CD4-positive, alpha-beta T cell treated with Interleukin-17A for 1 hour (primary cell): ENCODE results near the gene CDC37.

Experiments
- DNase-seq: peaks from one replicate; pipeline ENCODE4 v3.0.0-alpha.2; 2020

Gene CDC37

GRCh38 chr19:10352764-10353671 lies 50.3 kb downstream of the CDC37 start:
- no peak for DNase-seq

DNA sequence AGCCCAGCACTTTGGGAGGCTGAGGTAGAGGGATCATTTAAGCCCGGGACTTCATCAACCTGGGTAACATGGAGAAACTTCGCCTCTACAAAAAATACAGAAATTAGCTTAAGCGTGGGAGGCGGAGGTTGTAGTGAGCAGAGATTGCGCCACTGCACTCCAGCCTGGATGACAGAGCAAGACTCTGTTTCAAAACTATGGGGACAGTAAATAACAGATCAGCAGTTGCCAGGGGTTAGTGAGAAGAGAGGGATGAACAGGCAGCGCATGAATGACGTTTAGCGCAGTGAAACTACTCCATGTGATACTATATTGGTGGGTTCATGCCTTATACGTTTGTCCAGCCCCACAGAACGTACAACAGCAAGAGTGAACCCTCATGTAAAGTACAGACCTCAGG lies 56.8 kb downstream of the CDC37 start:
- no peak for DNase-seq

GRCh38 chr19:10344780-10345179 lies 58.6 kb downstream of the CDC37 start:
- no peak for DNase-seq

DNA sequence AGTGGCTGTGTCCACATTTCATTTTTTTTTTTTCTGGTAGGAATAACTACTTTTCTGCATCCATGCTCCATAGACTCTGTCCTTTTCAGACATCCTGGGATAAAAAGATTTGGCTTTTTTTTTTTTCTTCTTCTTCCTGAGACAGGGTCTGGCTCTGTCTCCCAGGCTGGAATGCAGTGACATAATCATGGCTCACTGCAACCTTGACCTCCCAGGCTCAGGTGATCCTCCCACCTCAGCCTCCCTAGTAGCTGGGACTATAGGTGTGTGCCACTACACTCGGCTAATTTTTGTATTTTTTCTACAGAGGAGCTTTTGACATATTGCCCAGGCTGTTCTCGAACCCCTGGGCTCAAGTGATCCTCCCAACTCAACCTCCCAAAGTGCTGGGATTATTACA lies 59.8 kb downstream of the CDC37 start:
- no peak for DNase-seq
